PC-3 (cell line): ENCODE results near the gene MPPED2. TPM values are rescaled to one million over a fixed set of nuclear protein-coding genes. Genes with fewer than 3 reads are reported as not detected.

Source experiments
- ATAC-seq: fragments of 200-7000 bp; cut with Tn5 transposase; 2 replicates; pipeline ENCODE4 v1.9.1; 2020; ENCODE audit warnings: mild to moderate bottlenecking, moderate library complexity
- BruUV-seq: library from RNA; stranded (reverse); fragments of 400-500 nt; replicated peaks from 2 replicates; lab custom pipeline; 2021; lab: Mats Ljungman, UMichigan
- CTCF ChIA-PET: fragments of 300-600 bp; sonication (Branson Sonifier 250); formaldehyde crosslinking; loops from one replicate; lab custom pipeline; 2022; ENCODE audit warnings: antibody characterized with exemption; lab: Charles Lee
- POLR2A ChIA-PET: fragments of 300-600 bp; sonication (Branson Sonifier 250); formaldehyde crosslinking; loops from one replicate; lab custom pipeline; 2022; ENCODE audit warnings: antibody characterized with exemption; ENCODE audit not compliant: unreplicated experiment; lab: Charles Lee
- DNase-seq: peaks from one replicate; pipeline ENCODE4 v3.0.0-alpha.2; 2015
- H2AFZ ChIP-seq: fragments of 300-600 bp; sonication (generic); 2 replicates; pipeline ENCODE4 v1.6.0; 2016; ENCODE audit warnings: antibody characterized with exemption, low read length
- H3F3A ChIP-seq: fragments of 300-600 bp; sonication (generic); one replicate; pipeline ENCODE4 v1.6.0; 2017; ENCODE audit warnings: antibody characterized with exemption, low read length, control low read depth, mild to moderate bottlenecking; ENCODE audit not compliant: unreplicated experiment
- H3K27ac ChIP-seq: fragments of 300-600 bp; sonication (generic); 2 replicates; pipeline ENCODE4 v1.5.1; 2016; ENCODE audit warnings: mild to moderate bottlenecking, low read length
- H3K27me3 ChIP-seq: fragments of 300-600 bp; sonication (generic); 2 replicates; pipeline ENCODE4 v1.6.1; 2016; ENCODE audit warnings: low read length, mixed read lengths
- H3K36me3 ChIP-seq: fragments of 300-600 bp; sonication (generic); 2 replicates; pipeline ENCODE4 v1.6.1; 2016; ENCODE audit warnings: low read depth, mixed run types, low read length, mixed read lengths
- H3K4me1 ChIP-seq: fragments of 300-600 bp; sonication (generic); 2 replicates; pipeline ENCODE4 v1.5.1; 2016; ENCODE audit warnings: low read length; ENCODE audit not compliant: insufficient read depth
- H3K4me2 ChIP-seq: fragments of 300-600 bp; sonication (generic); 2 replicates; pipeline ENCODE4 v1.6.0; 2016; ENCODE audit warnings: low read length
- H3K4me3 ChIP-seq: fragments of 300-600 bp; sonication (generic); 2 replicates; pipeline ENCODE4 v1.5.1; 2016; ENCODE audit warnings: mild to moderate bottlenecking, low read length, mixed read lengths
- H3K79me2 ChIP-seq: fragments of 300-600 bp; sonication (generic); 2 replicates; pipeline ENCODE4 v1.6.1; 2017; ENCODE audit warnings: low read length, mixed read lengths
- H3K9ac ChIP-seq: fragments of 300-600 bp; sonication (generic); 2 replicates; pipeline ENCODE4 v1.6.0; 2016; ENCODE audit warnings: mild to moderate bottlenecking, low read length
- H3K9me2 ChIP-seq: fragments of 300-600 bp; sonication (generic); replicated peaks from 2 replicates; pipeline ENCODE4 v1.6.1; 2016; ENCODE audit warnings: mixed run types, low read length, mixed read lengths
- H3K9me3 ChIP-seq: fragments of 300-600 bp; sonication (generic); 2 replicates; pipeline ENCODE4 v1.6.1; 2016; ENCODE audit warnings: low read length, mixed read lengths
- H4K20me1 ChIP-seq: fragments of 300-600 bp; sonication (generic); 2 replicates; pipeline ENCODE4 v1.6.1; 2016; ENCODE audit warnings: low read length, mixed read lengths
- CTCF ChIP-seq: fragments of 300-600 bp; sonication (generic); conservative IDR thresholded peaks from 2 replicates; pipeline ENCODE4 v1.5.1; 2017; ENCODE audit warnings: antibody characterized with exemption, low read depth, mild to moderate bottlenecking, low read length
- EZH2 ChIP-seq: fragments of 300-600 bp; sonication (generic); IDR thresholded peaks from one replicate; pipeline ENCODE4 v1.6.1; 2017; ENCODE audit warnings: antibody characterized with exemption, mild to moderate bottlenecking, low read length; ENCODE audit not compliant: unreplicated experiment
- EZH2phosphoT487 ChIP-seq: fragments of 300-600 bp; sonication (generic); IDR thresholded peaks from 2 replicates; pipeline ENCODE4 v1.6.1; 2018; ENCODE audit warnings: mild to moderate bottlenecking, antibody characterized with exemption, low read length, borderline replicate concordance
- intact Hi-C: fragments of 100-400 bp; cut with micrococcal nuclease; formaldehyde crosslinking; loops from 2 replicates; pipeline ENCODE4 v1.9.0; 2023
- total RNA-seq: library from RNA; depleted of rRNA; stranded (reverse); fragments of >200 nt; gene quantifications from 2 replicates; pipeline ENCODE4 v1.2.3, GENCODE V29; 2014

MPPED2 gene
- total RNA-seq, 1 experiment from 2014 or later = not detected

- Histone ChIP-seq H3K9me2 (no peaks in the 10 kb centered on the region), H2AFZ (no peak overlapping the region), H3K27me3 (no peaks in the 10 kb centered on the region), H4K20me1 (no peaks in the 10 kb centered on the region), H3K9me3 (no peaks in the 10 kb centered on the region), H3F3A (no peaks in the 10 kb centered on the region), H3K9ac (no peak overlapping the region), H3K36me3 (no peaks in the 10 kb centered on the region), H3K4me2 (no peak overlapping the region), H3K27ac (no peak overlapping the region), H3K4me1 (no peaks in the 10 kb centered on the region), H3K79me2 (no peaks in the 10 kb centered on the region), H3K4me3 (no peak overlapping the region)
- no TSS peak for BruUV-seq
- TF ChIP-seq CTCF = no peak
- TF ChIP-seq EZH2phosphoT487 = no peak
- no peak for TF ChIP-seq EZH2
- CTCF ChIA-PET = no interaction called here
- intact Hi-C loops = no loop called here
- DNase-seq (no peak), ATAC-seq (no peak)
- POLR2A ChIA-PET = no interaction called here
Measured at GRCh38 chr11:30463266-30463665, 122.9 kb downstream of the MPPED2 start.

- H3K9ac ChIP-seq = no peak overlapping the region
- H3K9me2 ChIP-seq = no peaks in the 10 kb centered on the region
- no peak overlapping the region for H3K4me2 ChIP-seq
- no peaks in the 10 kb centered on the region for H3K36me3 ChIP-seq
- H3K79me2 ChIP-seq = no peaks in the 10 kb centered on the region
- H3K27ac ChIP-seq = no peak overlapping the region
- ATAC-seq (no peak), DNase-seq (no peak)
- ChIA-PET CTCF (no interaction called here), POLR2A (no interaction called here)
- peaks cover 7% of the 10 kb centered on the region; the same call in 1 of the 2 replicates for H3K27me3 ChIP-seq
- H2AFZ ChIP-seq = no peak overlapping the region
- no TSS peak for BruUV-seq
- H3F3A ChIP-seq = no peaks in the 10 kb centered on the region
- no peak overlapping the region for H3K4me3 ChIP-seq
- no peaks in the 10 kb centered on the region for H4K20me1 ChIP-seq
- intact Hi-C loops = no loop called here
- H3K4me1 ChIP-seq = no peaks in the 10 kb centered on the region
- TF ChIP-seq CTCF = no peak
- no peak for TF ChIP-seq EZH2phosphoT487
- TF ChIP-seq EZH2 = no peak
- no peaks in the 10 kb centered on the region for H3K9me3 ChIP-seq
Measured at GRCh38 chr11:30462421-30462820, 123.7 kb downstream of the MPPED2 start.

- H3K36me3 ChIP-seq = no peaks in the 10 kb centered on the region
- no peaks in the 10 kb centered on the region for H3K9me3 ChIP-seq
- H3K9ac ChIP-seq = no peak overlapping the region
- ChIA-PET POLR2A (no interaction called here), CTCF (no interaction called here)
- H3K4me3 ChIP-seq = no peak overlapping the region
- no peaks in the 10 kb centered on the region for H3F3A ChIP-seq
- TF ChIP-seq CTCF (no peak), EZH2phosphoT487 (no peak), EZH2 (no peak)
- H3K27ac ChIP-seq = no peak overlapping the region
- no peaks in the 10 kb centered on the region for H3K4me1 ChIP-seq
- no peaks in the 10 kb centered on the region for H3K79me2 ChIP-seq
- intact Hi-C loops = no loop called here
- no peak overlapping the region for H2AFZ ChIP-seq
- DNase-seq = no peak
- H4K20me1 ChIP-seq = no peaks in the 10 kb centered on the region
- no peaks in the 10 kb centered on the region for H3K9me2 ChIP-seq
- H3K4me2 ChIP-seq = no peak overlapping the region
- peaks cover 8% of the 10 kb centered on the region; the same call in 1 of the 2 replicates for H3K27me3 ChIP-seq
- BruUV-seq = no TSS peak
- no peak for ATAC-seq
Measured at GRCh38 chr11:30459821-30460220, 126.3 kb downstream of the MPPED2 start.
